Skeletal muscle tissue (tissue), 4 donors: ENCODE data around the gene OPN5. TPM values are rescaled to one million over a fixed set of nuclear protein-coding genes. Genes with fewer than 3 reads are reported as not detected.

Source experiments
- H3K27ac ChIP-seq: one replicate; pipeline ENCODE4 v1.7.0; 2013; ENCODE audit warnings: mild to moderate bottlenecking, low read depth, low read length, inconsistent platforms
- H3K27me3 ChIP-seq, 3 donors: one replicate each; pipeline ENCODE4 v1.7.0; 2013; ENCODE audit warnings: low read length in 3 of 3; ENCODE audit not compliant: control insufficient read depth in 3 of 3, insufficient read depth in 3 of 3
- H3K36me3 ChIP-seq, 3 donors: one replicate each; pipeline ENCODE4 v1.7.0; 2013; ENCODE audit warnings: low read length in 3 of 3; ENCODE audit not compliant: control insufficient read depth in 3 of 3, insufficient read depth in 3 of 3
- H3K4me1 ChIP-seq, 3 donors: one replicate each; pipeline ENCODE4 v1.7.0; 2013; ENCODE audit warnings: low read length in 3 of 3, mild to moderate bottlenecking in 3 of 3; ENCODE audit not compliant: control insufficient read depth in 3 of 3, insufficient read depth in 3 of 3
- H3K4me3 ChIP-seq, 3 donors: one replicate each; pipeline ENCODE4 v1.7.0; 2013; ENCODE audit warnings: low read length in 3 of 3
- H3K9ac ChIP-seq, 3 donors: one replicate each; pipeline ENCODE4 v1.7.0; 2013; ENCODE audit warnings: low read length in 3 of 3, mild to moderate bottlenecking in 3 of 3, moderate library complexity in 2 of 3, low read depth in 1 of 3
- H3K9me3 ChIP-seq, 3 donors: one replicate each; pipeline ENCODE4 v1.7.0; 2013; ENCODE audit warnings: low read length in 3 of 3; ENCODE audit not compliant: control insufficient read depth in 3 of 3
- total RNA-seq: library from RNA; depleted of rRNA; stranded (reverse); fragments of >200 nt; gene quantifications from one replicate; pipeline ENCODE4 v1.2.3, GENCODE V29; 2014
- donor health status: Osteomylitis.

Gene OPN5
- total RNA-seq, 1 donor from 2014 or later = not detected

DNA sequence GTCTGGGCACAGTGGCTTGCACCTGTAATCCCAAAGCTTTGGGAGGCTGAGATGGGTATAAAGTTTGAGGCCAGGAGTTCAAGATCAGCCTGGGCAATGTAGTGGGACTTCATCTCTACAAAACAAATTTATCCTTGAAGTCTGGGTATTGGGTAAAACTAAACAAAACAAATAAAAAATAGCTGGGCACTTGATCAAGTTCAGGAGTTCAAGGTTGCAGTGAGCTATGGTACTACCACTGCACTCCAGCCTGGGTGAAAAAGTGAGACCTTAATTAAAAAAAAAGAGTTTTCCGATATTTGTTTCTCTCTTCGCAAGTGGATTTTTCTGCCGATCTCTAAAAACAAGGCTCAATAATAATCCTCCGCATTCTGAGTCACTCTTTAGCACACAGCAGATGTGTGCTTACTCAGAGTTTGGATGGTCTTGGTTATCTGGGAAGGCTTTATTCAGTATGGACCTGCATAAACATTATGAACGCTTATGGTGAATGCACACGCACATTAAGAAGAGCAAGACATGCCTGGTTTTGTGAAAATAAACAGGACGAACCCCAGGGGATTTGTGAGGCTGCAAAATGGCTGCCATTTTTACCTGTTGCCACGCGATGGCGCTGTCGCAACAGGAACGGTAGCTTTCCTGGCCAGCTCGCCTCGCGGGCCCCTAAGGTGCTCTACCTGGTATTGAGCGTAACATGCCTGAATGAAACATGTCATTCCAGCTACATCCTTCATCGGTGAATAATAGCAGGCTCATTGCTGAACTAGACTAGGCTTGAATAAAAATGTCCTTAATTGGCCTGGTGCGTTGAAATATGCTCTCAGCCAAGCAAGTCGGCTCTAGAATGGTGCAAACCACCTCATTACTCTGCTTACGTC lies 6.0 kb downstream of the OPN5 start:
- peak overlapping the region in 1 of 3 donors; percentile 40 for H3K9ac ChIP-seq
- H3K9me3 ChIP-seq = no peaks in the 10 kb centered on the region
- no peaks in the 10 kb centered on the region for H3K27me3 ChIP-seq
- H3K36me3 ChIP-seq = no peaks in the 10 kb centered on the region
- peaks cover 3 to 8% (median 5%) of the 10 kb centered on the region in 3 donors for H3K4me1 ChIP-seq
- H3K27ac ChIP-seq = no peak overlapping the region
- peak overlapping the region; percentile 25 to 58 (median 55) for H3K4me3 ChIP-seq

DNA sequence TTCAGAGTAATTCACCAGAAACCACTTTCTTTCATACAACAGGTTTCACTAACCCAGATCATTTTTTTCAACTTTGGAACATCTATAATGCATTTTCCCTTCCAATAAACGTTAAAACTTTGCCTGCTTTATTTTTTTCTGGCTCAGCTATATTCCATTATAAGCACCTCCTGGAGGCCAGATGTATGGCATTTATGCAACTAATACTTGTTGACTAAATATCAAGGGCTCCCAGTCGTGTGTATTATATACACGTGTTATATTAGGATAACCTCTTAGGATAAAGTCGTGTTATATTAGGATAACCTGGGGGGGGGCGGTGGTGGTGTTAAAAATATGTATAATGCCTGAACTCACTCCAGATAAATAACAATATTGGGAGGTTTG lies 6.7 kb downstream of the OPN5 start:
- no peaks in the 10 kb centered on the region for H3K9me3 ChIP-seq
- H3K4me1 ChIP-seq = peaks cover 3 to 8% (median 5%) of the 10 kb centered on the region in 3 donors
- no peak overlapping the region for H3K9ac ChIP-seq
- no peaks in the 10 kb centered on the region for H3K27me3 ChIP-seq
- peak overlapping the region in 1 of 3 donors; percentile 58 for H3K4me3 ChIP-seq
- H3K27ac ChIP-seq = no peak overlapping the region
- no peaks in the 10 kb centered on the region for H3K36me3 ChIP-seq

DNA sequence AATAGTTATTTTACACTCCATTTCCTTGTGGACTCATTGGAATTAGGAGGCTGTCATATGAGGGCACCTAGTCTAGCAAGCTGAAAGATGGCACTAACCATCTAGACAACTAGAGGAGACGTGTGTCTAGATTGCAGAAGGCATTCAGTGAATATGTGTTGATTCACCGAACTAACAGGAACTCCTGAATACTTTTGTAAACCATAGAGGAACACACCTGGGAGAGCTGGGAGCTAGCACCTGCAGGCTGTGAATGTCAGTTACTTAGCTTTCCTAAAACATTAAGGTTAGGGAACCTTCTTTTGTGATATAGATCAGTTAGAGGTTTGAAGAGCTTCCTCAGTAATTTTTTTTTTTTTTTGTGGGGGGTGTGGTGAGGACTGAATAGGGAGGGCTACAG lies 7.7 kb downstream of the OPN5 start:
- Histone ChIP-seq H3K4me3 (no peak overlapping the region), H3K9ac (no peak overlapping the region), H3K4me1 (peaks cover 3 to 8% (median 5%) of the 10 kb centered on the region in 3 donors), H3K27ac (no peak overlapping the region), H3K27me3 (no peaks in the 10 kb centered on the region), H3K9me3 (no peaks in the 10 kb centered on the region), H3K36me3 (no peaks in the 10 kb centered on the region)

DNA sequence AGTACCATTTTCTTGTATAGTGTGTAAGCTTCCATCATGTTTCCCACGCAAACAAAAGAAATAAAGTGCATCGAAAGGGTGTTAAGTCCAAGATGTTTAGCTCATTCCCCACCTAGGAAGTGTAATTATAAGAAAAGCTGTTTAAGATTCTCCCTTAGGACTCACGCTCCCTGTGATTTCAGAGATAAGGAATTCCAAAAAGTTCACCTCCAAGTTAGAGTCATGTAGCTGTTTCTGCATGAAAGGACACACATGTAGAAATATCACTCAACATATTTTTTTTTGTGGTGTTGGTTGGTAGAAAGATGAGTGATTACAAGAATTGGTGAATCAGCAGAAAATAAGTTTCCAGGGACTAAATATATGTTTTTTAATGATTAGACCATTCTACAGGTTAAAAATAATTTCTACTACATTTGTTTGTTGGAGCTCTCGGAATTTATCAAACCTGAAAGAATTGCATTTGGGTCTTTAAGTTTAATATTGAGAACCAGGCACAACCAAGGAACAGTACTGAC lies 10.4 kb downstream of the OPN5 start:
- H3K27me3 ChIP-seq = no peaks in the 10 kb centered on the region
- no peaks in the 10 kb centered on the region for H3K36me3 ChIP-seq
- H3K27ac ChIP-seq = no peak overlapping the region
- no peaks in the 10 kb centered on the region for H3K9me3 ChIP-seq
- no peak overlapping the region for H3K4me3 ChIP-seq
- H3K4me1 ChIP-seq = peaks cover 3 to 8% (median 5%) of the 10 kb centered on the region in 3 donors
- no peak overlapping the region for H3K9ac ChIP-seq

DNA sequence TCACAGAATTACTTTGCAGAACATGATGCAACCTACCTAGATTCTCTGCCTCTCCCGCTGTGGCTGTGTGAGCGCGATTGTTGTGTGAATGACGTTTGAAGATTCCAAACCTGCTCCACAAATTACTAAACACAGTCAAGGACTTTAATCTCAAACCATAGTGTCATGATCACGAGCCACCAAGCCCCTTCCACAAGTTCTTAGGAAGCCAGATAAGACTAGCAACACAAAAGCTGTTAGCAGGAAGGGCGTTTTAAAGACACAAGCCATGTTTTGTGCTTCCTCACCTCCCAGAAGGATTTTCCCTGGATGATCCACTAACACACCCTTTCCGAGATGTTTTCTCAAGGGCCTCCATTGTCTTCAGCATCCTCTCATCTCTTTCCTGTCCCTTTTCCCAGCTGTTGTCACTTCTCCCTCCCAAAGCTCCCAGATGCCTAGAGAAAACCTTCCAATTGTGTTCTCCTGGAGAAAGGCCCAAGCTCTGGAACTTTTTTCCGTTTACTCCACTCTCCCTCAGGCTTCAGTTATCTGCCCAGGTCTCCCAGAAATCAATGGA lies 12.8 kb downstream of the OPN5 start:
- Histone ChIP-seq H3K36me3 (no peaks in the 10 kb centered on the region), H3K4me1 (no peaks in the 10 kb centered on the region), H3K4me3 (no peak overlapping the region), H3K27me3 (no peaks in the 10 kb centered on the region), H3K9ac (no peak overlapping the region), H3K9me3 (no peaks in the 10 kb centered on the region), H3K27ac (no peak overlapping the region)

DNA sequence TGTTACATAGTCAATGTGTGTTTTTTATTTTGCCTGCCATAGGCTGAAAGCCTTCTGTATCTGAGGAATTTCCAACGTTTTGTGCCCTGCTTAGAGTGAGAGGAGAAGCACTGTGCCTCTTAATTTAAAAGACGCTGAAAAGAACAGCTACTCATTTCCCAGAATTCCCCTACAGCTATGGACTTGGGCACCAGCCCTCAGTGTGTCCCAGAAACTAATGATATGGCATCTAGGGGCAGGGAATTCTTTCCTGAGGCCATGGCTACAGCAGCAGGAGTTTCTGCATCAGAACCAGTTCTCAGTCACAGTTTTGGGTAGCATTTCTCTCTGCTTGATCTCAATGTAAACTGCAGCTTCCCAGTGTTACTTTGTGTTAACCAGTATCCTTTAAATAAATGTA lies 20.2 kb downstream of the OPN5 start:
- Histone ChIP-seq H3K4me3 (no peak overlapping the region), H3K9me3 (no peaks in the 10 kb centered on the region), H3K36me3 (no peaks in the 10 kb centered on the region), H3K9ac (no peak overlapping the region), H3K27ac (no peak overlapping the region), H3K27me3 (no peaks in the 10 kb centered on the region), H3K4me1 (no peaks in the 10 kb centered on the region)

DNA sequence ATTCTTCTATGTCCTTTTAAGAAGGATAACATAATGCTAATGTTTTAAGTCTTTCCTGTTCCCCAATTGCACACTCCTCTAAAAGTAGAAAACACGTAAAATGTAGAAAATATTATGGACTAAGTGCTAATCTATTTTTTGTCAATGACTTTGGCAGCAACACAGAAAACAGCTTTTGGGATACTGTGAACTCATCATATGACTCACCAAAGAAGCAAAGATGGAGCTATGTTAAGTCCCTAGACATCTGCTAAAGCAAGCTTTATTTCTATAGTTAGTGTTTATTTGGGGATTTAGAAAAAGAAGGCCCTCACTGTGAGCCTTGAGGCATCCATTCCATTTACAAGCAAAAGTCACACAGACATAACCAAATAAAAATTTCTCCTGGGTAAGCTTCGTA lies 23.0 kb downstream of the OPN5 start:
- no peaks in the 10 kb centered on the region for H3K27me3 ChIP-seq
- no peak overlapping the region for H3K27ac ChIP-seq
- H3K9ac ChIP-seq = no peak overlapping the region
- no peaks in the 10 kb centered on the region for H3K9me3 ChIP-seq
- no peak overlapping the region for H3K4me3 ChIP-seq
- H3K36me3 ChIP-seq = no peaks in the 10 kb centered on the region
- no peaks in the 10 kb centered on the region for H3K4me1 ChIP-seq

DNA sequence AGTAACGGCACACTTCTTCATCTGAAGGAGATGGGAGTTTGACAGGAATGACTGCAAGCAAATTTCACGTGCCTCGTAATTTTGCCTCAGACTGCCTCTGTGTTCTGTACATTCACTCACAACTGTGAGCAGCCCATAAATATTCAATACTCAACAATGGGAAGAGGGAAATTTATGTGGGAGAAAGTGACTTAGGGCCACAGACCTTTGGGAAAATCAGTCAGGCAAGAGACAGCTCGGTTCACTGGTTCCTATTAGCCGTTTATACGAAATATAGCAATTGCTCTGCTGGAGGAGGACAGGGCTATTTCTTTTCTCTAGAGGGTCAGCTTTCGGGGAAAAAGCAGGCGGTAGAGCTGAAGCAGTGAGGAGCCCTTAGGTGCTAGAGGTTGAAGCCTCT lies 28.0 kb downstream of the OPN5 start:
- Histone ChIP-seq H3K4me3 (no peak overlapping the region), H3K9ac (no peak overlapping the region), H3K27ac (no peak overlapping the region), H3K36me3 (no peaks in the 10 kb centered on the region), H3K9me3 (no peaks in the 10 kb centered on the region), H3K4me1 (no peaks in the 10 kb centered on the region), H3K27me3 (no peaks in the 10 kb centered on the region)

DNA sequence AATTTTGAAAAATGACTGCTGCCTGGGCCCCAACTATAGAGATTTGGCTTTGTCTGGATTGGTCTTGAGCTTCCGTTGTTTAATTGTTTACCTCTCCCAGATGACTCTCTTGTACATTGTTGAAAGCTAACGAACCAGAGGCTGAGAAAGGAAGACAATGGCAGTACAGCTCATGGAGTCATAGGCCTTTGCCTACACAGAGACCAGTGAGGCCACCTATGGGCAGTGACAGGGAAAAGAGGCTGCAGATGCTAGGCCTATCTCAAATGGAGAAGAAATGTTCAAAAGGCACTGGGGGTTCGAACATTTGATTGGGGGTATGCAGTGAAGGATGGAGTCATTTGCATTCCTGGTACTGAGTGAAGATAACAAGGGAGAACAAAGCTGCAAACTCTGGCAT lies 29.1 kb downstream of the OPN5 start:
- Histone ChIP-seq H3K9ac (no peak overlapping the region), H3K27ac (no peak overlapping the region), H3K4me1 (no peaks in the 10 kb centered on the region), H3K4me3 (no peak overlapping the region), H3K27me3 (no peaks in the 10 kb centered on the region), H3K36me3 (no peaks in the 10 kb centered on the region), H3K9me3 (no peaks in the 10 kb centered on the region)

DNA sequence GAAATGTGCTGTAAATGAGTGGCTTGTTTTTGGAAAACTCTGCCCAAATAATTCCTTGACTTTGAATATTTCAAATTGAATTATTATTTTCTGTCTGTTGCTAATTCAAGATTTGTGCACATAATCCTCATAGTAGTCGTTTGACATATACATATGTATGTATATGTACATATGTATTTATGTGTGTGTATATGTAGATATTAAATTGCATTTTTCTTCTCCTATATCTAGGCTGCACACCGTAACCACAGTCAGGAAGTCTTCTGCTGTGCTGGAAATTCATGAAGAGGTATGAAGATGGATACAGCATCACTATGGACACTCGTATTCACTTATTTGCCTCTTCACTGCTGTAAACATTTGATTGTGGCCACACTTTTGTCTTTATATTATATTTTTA lies 29.6 kb downstream of the OPN5 start:
- Histone ChIP-seq H3K36me3 (no peaks in the 10 kb centered on the region), H3K27me3 (no peaks in the 10 kb centered on the region), H3K4me3 (no peak overlapping the region), H3K4me1 (no peaks in the 10 kb centered on the region), H3K27ac (no peak overlapping the region), H3K9ac (no peak overlapping the region), H3K9me3 (no peaks in the 10 kb centered on the region)
